Lower leg skin (tissue), 3 donors: Measurements from ENCODE around the gene CHEK1.

Experiments
- POLR2A ChIP-seq, 2 donors: fragments of 450-650 bp; IDR thresholded peaks; one replicate each; pipeline ENCODE4 v1.6.1; 2016 to 2017; ENCODE audit warnings: antibody characterized with exemption in 2 of 2, mild to moderate bottlenecking in 1 of 2, moderate library complexity in 1 of 2
- TF ChIP-seq, protein P1 (sequence below), 3 donors: fragments of 450-650 bp; IDR thresholded peaks; one replicate each; pipeline ENCODE4 v1.5.1; 2016; ENCODE audit warnings: antibody characterized with exemption in 3 of 3, mild to moderate bottlenecking in 3 of 3, moderate library complexity in 2 of 3

DNA sequence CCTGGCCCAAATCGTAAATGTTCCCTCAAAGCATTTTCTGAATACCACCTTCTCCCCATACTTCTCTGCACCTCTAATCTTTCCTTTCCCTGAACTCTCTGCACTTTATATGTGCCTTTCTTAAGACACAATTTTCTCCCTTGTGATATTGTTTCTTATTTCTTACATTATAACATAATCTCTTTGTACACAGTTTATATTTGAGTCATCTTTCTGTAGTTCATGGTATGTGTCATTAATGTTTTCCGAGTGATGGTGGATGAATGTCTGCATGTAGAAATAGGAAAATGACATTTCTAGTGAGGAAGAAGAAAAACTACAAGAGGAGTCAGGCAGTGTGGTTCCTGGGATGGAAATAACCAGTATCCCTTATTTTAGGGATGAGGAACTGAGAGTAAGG lies 50.2 kb downstream of the CHEK1 start:
- TF ChIP-seq, protein P1, sequence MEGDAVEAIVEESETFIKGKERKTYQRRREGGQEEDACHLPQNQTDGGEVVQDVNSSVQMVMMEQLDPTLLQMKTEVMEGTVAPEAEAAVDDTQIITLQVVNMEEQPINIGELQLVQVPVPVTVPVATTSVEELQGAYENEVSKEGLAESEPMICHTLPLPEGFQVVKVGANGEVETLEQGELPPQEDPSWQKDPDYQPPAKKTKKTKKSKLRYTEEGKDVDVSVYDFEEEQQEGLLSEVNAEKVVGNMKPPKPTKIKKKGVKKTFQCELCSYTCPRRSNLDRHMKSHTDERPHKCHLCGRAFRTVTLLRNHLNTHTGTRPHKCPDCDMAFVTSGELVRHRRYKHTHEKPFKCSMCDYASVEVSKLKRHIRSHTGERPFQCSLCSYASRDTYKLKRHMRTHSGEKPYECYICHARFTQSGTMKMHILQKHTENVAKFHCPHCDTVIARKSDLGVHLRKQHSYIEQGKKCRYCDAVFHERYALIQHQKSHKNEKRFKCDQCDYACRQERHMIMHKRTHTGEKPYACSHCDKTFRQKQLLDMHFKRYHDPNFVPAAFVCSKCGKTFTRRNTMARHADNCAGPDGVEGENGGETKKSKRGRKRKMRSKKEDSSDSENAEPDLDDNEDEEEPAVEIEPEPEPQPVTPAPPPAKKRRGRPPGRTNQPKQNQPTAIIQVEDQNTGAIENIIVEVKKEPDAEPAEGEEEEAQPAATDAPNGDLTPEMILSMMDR (IDR thresholded peaks at IDR 0.05), result no peak
- TF ChIP-seq POLR2A (IDR thresholded peaks at IDR 0.05), result no peak
